HTR-8/SVneo (cell line): ENCODE results near the gene MAS1.
"Not testable (repeated sequence)": the region's sequence is repeated elsewhere in the genome, so short reads cannot be mapped to it uniquely, and the experiment has no call there.

ENCODE experiments used
- DNase-seq: peaks from one replicate; pipeline ENCODE4 v3.0.0; 2011; ENCODE audit warnings: low spot score, mixed read lengths; ENCODE audit not compliant: insufficient read length
- FAIRE-seq: peaks from 2 replicates; lab custom pipeline; 2011; peaks lifted over from hg19 to GRCh38; lab: Jason Lieb, UNC

The MAS1 gene

GRCh38 chr6:159914565-159914923 lies 23.8 kb downstream of the MAS1 start:
- FAIRE-seq (no peak), DNase-seq (no peak)

GRCh38 chr6:159915397-159915796 lies 24.6 kb downstream of the MAS1 start:
- FAIRE-seq, result no peak
- DNase-seq, result no peak

- FAIRE-seq (no peak), DNase-seq (no peak)
Observed at GRCh38 chr6:159916237-159916636, 25.4 kb downstream of the MAS1 start.

GRCh38 chr6:159916752-159917151 lies 26.0 kb downstream of the MAS1 start:
- DNase-seq (no peak), FAIRE-seq (no peak)

- no peak for DNase-seq
- FAIRE-seq, result no peak
Observed at GRCh38 chr6:159919011-159919511, 28.3 kb downstream of the MAS1 start.

- DNase-seq (no peak), FAIRE-seq (no peak)
Observed at GRCh38 chr6:159919800-159920199, 29.0 kb downstream of the MAS1 start.

- not testable (repeated sequence) for DNase-seq
Observed at GRCh38 chr6:159924150-159924549, 33.4 kb downstream of the MAS1 start.

GRCh38 chr6:159926542-159927203 lies 35.9 kb downstream of the MAS1 start:
- DNase-seq, result no peak
- no peak for FAIRE-seq

More at GRCh38 chr6:159924150-159924549, 33.4 kb downstream of the MAS1 start:
- FAIRE-seq, result not testable (repeated sequence)

GRCh38 chr6:159929819-159930218 lies 39.0 kb downstream of the MAS1 start:
- no peak for FAIRE-seq
- no peak for DNase-seq

- DNase-seq (no peak), FAIRE-seq (no peak)
Observed at GRCh38 chr6:159931112-159931511, 40.3 kb downstream of the MAS1 start.

GRCh38 chr6:159931846-159932245 lies 41.1 kb downstream of the MAS1 start:
- DNase-seq (no peak), FAIRE-seq (no peak)

- DNase-seq (no peak), FAIRE-seq (no peak)
Observed at GRCh38 chr6:159933077-159933476, 42.3 kb downstream of the MAS1 start.

- FAIRE-seq, result no peak
- no peak for DNase-seq
Observed at GRCh38 chr6:159934181-159934580, 43.4 kb downstream of the MAS1 start.

GRCh38 chr6:159935065-159935464 lies 44.3 kb downstream of the MAS1 start:
- DNase-seq (no peak), FAIRE-seq (no peak)

- no peak for FAIRE-seq
Observed at GRCh38 chr6:159935633-159936032, 44.8 kb downstream of the MAS1 start.

GRCh38 chr6:159939591-159940016 lies 48.8 kb downstream of the MAS1 start:
- FAIRE-seq (no peak), DNase-seq (no peak)

More at GRCh38 chr6:159935633-159936032, 44.8 kb downstream of the MAS1 start:
- DNase-seq, result no peak
